ENCODE data around the gene PSMF1.

The PSMF1 gene

DNA sequence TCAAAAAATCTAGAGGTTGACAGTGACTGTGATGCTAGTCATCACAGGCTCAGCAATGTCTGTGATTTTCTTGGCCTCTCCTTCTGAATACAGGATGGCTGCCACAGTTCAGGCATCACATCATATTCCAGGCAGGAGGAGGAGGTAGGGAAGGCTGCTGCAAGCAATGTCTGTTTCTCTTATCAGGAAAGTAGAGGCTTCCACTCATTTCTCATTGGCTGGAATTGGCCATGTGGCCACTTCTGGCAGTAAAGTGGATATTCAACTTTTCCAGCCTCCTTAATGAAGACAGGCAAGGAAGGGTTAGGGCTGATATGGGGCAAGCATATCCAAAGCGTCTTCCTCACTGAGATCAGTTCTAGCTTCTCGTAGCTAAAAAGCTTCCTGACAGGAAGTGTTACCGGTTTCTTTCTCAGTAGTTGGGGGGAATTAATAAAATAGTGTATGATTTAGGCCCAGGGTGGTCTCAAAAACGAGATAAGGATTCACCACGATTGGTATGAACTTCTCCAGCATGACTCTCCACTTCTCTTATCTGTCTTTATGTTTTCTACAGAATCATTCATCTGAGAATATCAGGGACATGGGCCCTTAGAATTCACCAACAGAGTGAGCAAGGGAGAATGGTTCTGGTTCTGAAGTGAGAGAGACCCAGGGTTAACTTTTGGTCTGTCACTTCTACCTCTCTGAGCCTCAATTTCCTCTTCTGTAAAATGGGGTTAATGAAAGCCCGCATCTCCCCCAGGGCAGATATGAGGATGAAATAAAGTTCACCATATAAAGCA, 32.7 kb upstream of the PSMF1 start:
- POLR2A ChIA-PET = no interaction called here
- no peak for TF ChIP-seq TARDBP (IDR thresholded peaks at IDR 0.05)
- no peak for TF ChIP-seq ARNT (IDR thresholded peaks at IDR 0.05)
- no peak for TF ChIP-seq NFRKB (IDR thresholded peaks at IDR 0.05)
- CTCF ChIA-PET = no interaction called here
- DNase-seq (ENCODE audit: extremely low spot score) = no peak

DNA sequence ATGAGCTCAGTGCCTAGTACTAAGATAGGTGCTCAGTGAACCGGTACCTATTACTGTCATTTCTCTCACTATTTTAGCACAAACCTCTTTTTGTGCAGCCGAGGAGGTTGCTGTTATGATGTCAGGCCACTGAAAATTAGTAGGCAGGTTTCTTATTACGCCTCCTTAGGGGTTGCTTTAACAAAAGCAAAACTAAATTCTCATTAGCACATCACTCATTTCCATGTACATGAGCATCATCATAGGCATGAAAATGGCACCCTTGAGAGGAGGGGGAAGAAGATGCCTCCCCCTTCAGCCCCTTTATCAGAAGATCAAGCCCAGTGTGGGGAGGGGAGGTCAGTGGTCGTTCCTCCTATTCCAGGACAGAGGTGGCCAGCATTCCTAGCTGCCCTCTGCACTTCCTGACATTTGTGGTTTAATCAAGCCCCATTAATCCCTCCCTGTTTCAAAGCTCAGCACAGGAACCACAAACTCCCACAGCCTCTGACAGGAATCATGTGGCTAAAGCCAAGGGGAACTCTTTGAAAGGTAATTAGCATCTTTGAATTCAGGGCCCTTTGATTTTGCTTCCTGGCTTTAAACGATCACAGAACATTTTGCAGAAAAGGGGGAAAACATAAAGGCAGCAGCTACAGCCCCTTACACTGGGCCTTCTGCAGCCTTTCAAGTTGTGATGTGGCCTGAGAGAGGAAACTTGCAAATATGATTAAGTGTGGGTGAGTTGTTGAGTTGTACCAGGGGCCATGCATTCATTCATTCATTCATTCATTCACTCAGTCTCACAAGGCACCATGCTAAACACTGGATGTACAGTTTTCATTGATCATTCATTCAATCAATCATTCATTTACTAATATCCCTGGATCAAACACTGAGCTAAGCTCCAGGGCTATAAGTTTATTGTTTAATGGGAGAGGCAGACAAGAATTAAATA, 31.9 kb upstream of the PSMF1 start:
- ChIA-PET POLR2A (no interaction called here), CTCF (no interaction called here)
- DNase-seq (ENCODE audit: extremely low spot score) = no peak
- TF ChIP-seq FOXM1 (IDR thresholded peaks at IDR 0.05; ENCODE audit: borderline replicate concordance) (no peak), ARNT (IDR thresholded peaks at IDR 0.05) (no peak), HDGF (IDR thresholded peaks at IDR 0.05; ENCODE audit: borderline replicate concordance) (no peak), SUZ12 (IDR thresholded peaks at IDR 0.05) (no peak), FOXK2 (IDR thresholded peaks at IDR 0.05) (no peak), SP1 (IDR thresholded peaks at IDR 0.05) (no peak), ELF4 (IDR thresholded peaks at IDR 0.05) (no peak), TARDBP (IDR thresholded peaks at IDR 0.05) (no peak)

DNA sequence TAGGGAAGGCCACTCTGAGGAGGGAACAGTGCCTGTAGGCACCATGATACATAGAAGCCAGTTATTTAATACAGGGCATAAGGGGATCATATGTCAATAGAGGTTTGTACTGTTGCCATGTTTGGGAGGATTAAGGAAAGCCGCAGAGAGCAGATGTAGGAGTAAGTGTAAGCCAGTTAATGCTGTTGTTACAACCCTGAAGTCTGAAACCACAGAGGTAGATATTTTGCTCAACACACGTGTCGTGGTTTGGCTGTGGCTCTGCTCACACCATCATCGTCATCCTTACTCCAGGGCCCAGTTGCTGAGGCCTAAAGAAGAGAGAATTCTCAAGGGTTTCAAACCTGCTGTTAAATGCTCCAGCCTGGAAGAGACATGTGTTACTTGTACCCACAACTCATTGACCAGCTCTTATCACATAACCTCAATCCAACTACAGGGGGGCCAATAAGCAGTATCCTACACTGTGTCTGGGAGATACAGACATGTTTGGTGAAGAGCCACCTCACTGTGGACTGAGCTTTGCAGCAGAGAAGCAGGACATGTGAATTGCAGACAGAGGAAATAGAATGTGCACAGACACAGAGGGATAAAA, 31.0 kb upstream of the PSMF1 start:
- TF ChIP-seq SUZ12 (IDR thresholded peaks at IDR 0.05) = no peak
- no peak for TF ChIP-seq FOXA1 (IDR thresholded peaks at IDR 0.05)
- no peak for TF ChIP-seq NFRKB (IDR thresholded peaks at IDR 0.05)
- TF ChIP-seq, protein P1, sequence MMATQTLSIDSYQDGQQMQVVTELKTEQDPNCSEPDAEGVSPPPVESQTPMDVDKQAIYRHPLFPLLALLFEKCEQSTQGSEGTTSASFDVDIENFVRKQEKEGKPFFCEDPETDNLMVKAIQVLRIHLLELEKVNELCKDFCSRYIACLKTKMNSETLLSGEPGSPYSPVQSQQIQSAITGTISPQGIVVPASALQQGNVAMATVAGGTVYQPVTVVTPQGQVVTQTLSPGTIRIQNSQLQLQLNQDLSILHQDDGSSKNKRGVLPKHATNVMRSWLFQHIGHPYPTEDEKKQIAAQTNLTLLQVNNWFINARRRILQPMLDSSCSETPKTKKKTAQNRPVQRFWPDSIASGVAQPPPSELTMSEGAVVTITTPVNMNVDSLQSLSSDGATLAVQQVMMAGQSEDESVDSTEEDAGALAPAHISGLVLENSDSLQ (IDR thresholded peaks at IDR 0.05) = no peak
- TF ChIP-seq SP1 (IDR thresholded peaks at IDR 0.05) = no peak
- TF ChIP-seq LEF1 (IDR thresholded peaks at IDR 0.05; ENCODE audit: borderline replicate concordance) = no peak
- no peak for TF ChIP-seq HDGF (IDR thresholded peaks at IDR 0.05; ENCODE audit: borderline replicate concordance)
- no peak for TF ChIP-seq ZNF384 (IDR thresholded peaks at IDR 0.05)
- TF ChIP-seq TARDBP (IDR thresholded peaks at IDR 0.05) = no peak
- no peak for TF ChIP-seq FOXK2 (IDR thresholded peaks at IDR 0.05)
- TF ChIP-seq FOXM1 (IDR thresholded peaks at IDR 0.05; ENCODE audit: borderline replicate concordance) = no peak
- TF ChIP-seq L3MBTL2 (conservative IDR thresholded peaks at IDR 0.05) = no peak
- no peak for TF ChIP-seq ARNT (IDR thresholded peaks at IDR 0.05)
- TF ChIP-seq CTBP1 (IDR thresholded peaks at IDR 0.05; ENCODE audit: borderline replicate concordance) = no peak
- POLR2A ChIA-PET = no interaction called here
- CTCF ChIA-PET = no interaction called here
- no peak for DNase-seq (ENCODE audit: extremely low spot score)

DNA sequence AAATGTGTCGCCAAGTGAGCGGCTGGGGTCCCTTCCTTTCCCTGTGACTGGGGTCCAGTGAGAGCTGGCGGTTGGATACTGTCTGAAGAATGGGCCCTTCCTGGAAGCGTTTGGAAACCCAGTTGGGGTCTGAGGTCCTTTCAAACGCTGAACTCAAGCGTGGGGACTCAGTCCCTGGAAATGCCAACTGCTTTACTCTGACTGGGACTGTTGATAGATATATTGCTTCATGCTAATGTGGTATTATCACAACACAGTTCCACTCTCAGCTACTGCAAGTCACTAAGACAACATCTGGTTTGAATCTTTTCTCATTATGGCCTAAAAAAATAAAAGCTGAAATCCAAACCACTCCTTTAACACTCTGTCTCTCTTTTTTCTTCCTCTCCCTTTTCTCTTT, 23.7 kb upstream of the PSMF1 start:
- ChIA-PET CTCF (interaction anchor here (1.0 kb wide), 1 partner anchor 14 kb away, joined by 3 read pairs; no protein-coding TSS in a partner anchor), POLR2A (no interaction called here)
- TF ChIP-seq CTBP1 (IDR thresholded peaks at IDR 0.05; ENCODE audit: borderline replicate concordance) (no peak), L3MBTL2 (conservative IDR thresholded peaks at IDR 0.05) (no peak), BHLHE40 (IDR thresholded peaks at IDR 0.05; ENCODE audit: borderline replicate concordance) (no peak), FOXK2 (IDR thresholded peaks at IDR 0.05) (no peak), SUZ12 (IDR thresholded peaks at IDR 0.05) (no peak), ARNT (IDR thresholded peaks at IDR 0.05) (no peak), SP1 (IDR thresholded peaks at IDR 0.05) (no peak)
- DNase-seq (ENCODE audit: extremely low spot score) = no peak

DNA sequence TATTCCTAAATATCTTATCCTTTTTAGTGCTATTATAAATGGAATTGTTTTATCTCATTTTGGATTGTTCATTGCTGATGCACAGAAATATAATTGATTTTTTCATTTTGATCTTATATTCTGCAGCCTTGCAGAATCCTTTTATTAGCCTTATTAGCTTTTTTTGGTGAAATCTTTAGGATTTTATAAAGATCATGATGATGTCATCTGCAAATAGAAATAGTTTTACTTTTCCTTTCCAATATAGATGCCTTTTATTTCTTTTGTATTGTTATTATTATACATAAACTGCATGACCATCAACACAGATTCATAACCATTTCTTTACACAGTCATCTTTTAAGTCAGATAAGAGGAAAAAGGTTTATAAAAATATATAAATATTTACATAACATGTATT, 16.9 kb upstream of the PSMF1 start:
- TF ChIP-seq ELF4 (IDR thresholded peaks at IDR 0.05) = no peak
- no peak for TF ChIP-seq HDGF (IDR thresholded peaks at IDR 0.05; ENCODE audit: borderline replicate concordance)
- TF ChIP-seq NFRKB (IDR thresholded peaks at IDR 0.05) = no peak
- ChIA-PET POLR2A (no interaction called here), CTCF (no interaction called here)
- DNase-seq (ENCODE audit: extremely low spot score) = no peak

DNA sequence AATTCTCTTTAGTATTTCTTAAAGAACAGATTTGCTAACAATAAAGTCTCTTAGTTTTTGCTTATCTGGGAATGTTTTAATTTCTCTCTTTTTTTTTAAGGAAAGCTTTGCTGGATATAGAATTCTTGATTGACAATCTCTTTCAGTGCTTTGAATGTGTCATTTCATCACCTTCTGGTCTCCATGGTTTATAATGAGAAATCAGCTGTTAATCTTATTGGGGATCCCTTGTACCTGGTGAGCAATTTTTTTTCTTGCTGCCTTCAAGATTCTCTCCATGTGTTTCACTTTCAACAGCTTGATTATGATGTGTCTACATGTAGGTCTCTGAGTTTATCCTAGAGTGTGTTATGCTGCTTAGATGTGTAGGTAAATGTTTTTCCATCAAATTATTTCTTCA, 16.4 kb upstream of the PSMF1 start:
- POLR2A ChIA-PET = no interaction called here
- DNase-seq (ENCODE audit: extremely low spot score) = no peak
- TF ChIP-seq NFRKB (IDR thresholded peaks at IDR 0.05) (no peak), TARDBP (IDR thresholded peaks at IDR 0.05) (no peak), FOXK2 (IDR thresholded peaks at IDR 0.05) (no peak), ZNF384 (IDR thresholded peaks at IDR 0.05) (no peak), FOXA1 (IDR thresholded peaks at IDR 0.05) (no peak), BHLHE40 (IDR thresholded peaks at IDR 0.05; ENCODE audit: borderline replicate concordance) (no peak), L3MBTL2 (conservative IDR thresholded peaks at IDR 0.05) (no peak), LEF1 (IDR thresholded peaks at IDR 0.05; ENCODE audit: borderline replicate concordance) (no peak), SUZ12 (IDR thresholded peaks at IDR 0.05) (no peak), FOXM1 (IDR thresholded peaks at IDR 0.05; ENCODE audit: borderline replicate concordance) (no peak), SP1 (IDR thresholded peaks at IDR 0.05) (no peak), HDGF (IDR thresholded peaks at IDR 0.05; ENCODE audit: borderline replicate concordance) (no peak)
- TF ChIP-seq, protein P1 (IDR thresholded peaks at IDR 0.05) = no peak
- CTCF ChIA-PET = no interaction called here
